ENCODE data around the gene ESYT2. TPM values are rescaled to one million over a fixed set of nuclear protein-coding genes. Genes with fewer than 3 reads are reported as not detected.

ESYT2 gene
- total and polyA plus RNA-seq, 8 donors: 8.1 to 31.8 (median 27.3) TPM

- FAIRE-seq: no peak
- Histone ChIP-seq H3K9me3 (no peaks in the 10 kb centered on the region), H3K36me3 (no peaks in the 10 kb centered on the region), H3K27ac (no peak overlapping the region), H3K4me1 (no peaks in the 10 kb centered on the region), H3K4me3 (no peak overlapping the region), H3K27me3 (no peaks in the 10 kb centered on the region)
- intact Hi-C loops (cut with DNase I): no loop called here
- WGBS, 2 donors: 89 to 93% methylated on average over 1 of the region's 1 CpG
- ATAC-seq: no peak
- DNase-seq: no peak
- no peak for TF ChIP-seq CTCF (IDR thresholded peaks at IDR 0.05)
Measured at GRCh38 chr7:158684329-158684728, 145.0 kb downstream of the ESYT2 start.

- Histone ChIP-seq H3K27ac (no peak overlapping the region), H3K27me3 (no peaks in the 10 kb centered on the region), H3K9me3 (no peaks in the 10 kb centered on the region), H3K36me3 (no peaks in the 10 kb centered on the region), H3K4me3 (no peak overlapping the region), H3K4me1 (no peaks in the 10 kb centered on the region)
- no peak for ATAC-seq
- intact Hi-C loops (cut with DNase I): no loop called here
- TF ChIP-seq CTCF (IDR thresholded peaks at IDR 0.05): no peak
- no peak for DNase-seq
- 67% methylated on average over 2 of the region's 2 CpGs for WGBS, 2 donors
- no peak for FAIRE-seq
Measured at GRCh38 chr7:158683541-158683940, 145.8 kb downstream of the ESYT2 start.

- Histone ChIP-seq H3K27me3 (no peaks in the 10 kb centered on the region), H3K9me3 (no peaks in the 10 kb centered on the region), H3K27ac (no peak overlapping the region), H3K4me3 (no peak overlapping the region), H3K36me3 (no peaks in the 10 kb centered on the region), H3K4me1 (no peaks in the 10 kb centered on the region)
- FAIRE-seq: no peak
- intact Hi-C loops (cut with DNase I): no loop called here
- DNase-seq: no peak
- TF ChIP-seq CTCF (IDR thresholded peaks at IDR 0.05): no peak
- ATAC-seq: no peak
Measured at GRCh38 chr7:158682456-158682855, 146.9 kb downstream of the ESYT2 start.

Other genes starting within 250 kb of the ESYT2 start
- 10 to 100 TPM; 12.4 to 40.7 (median 31.8) TPM for gene PTPRN2, start 241.7 kb downstream of the ESYT2 start, total RNA-seq
- 10 to 100 TPM; 12.2 to 49.2 TPM for gene PTPRN2, start 241.7 kb downstream of the ESYT2 start, polyA plus RNA-seq
- 1 to 10 TPM; 1.9 to 4.0 (median 3.2) TPM for gene NCAPG2, start 124.7 kb downstream of the ESYT2 start, total RNA-seq
- 1 to 10 TPM; 1.4 to 1.9 TPM for gene NCAPG2, start 124.7 kb downstream of the ESYT2 start, polyA plus RNA-seq
- gene DYNC2I1, start 27.0 kb upstream of the ESYT2 start, total RNA-seq: 1 to 10 TPM; 5.9 to 8.3 (median 6.7) TPM
- gene DYNC2I1, start 27.0 kb upstream of the ESYT2 start, polyA plus RNA-seq: 10 to 100 TPM; 13.2 to 13.5 TPM

Measured in pancreas (tissue), 10 donors.